ENCODE measurements around the gene SERINC3.

GRCh38 chr20:44467289-44467883, 54.5 kb downstream of the SERINC3 start:
- TF ChIP-seq CTCF (IDR thresholded peaks at IDR 0.05; ENCODE audit: insufficient read depth, low read length) (no peak), SPI1 (IDR thresholded peaks at IDR 0.05; ENCODE audit: borderline replicate concordance, low read depth) (no peak), POLR2AphosphoS5 (IDR thresholded peaks at IDR 0.05; ENCODE audit: low read depth) (no peak)
